GM21367 (cell line): ENCODE results near the gene GPR17.

Experiments used
- ATAC-seq: cut with Tn5 transposase; IDR thresholded peaks from one replicate; pipeline ENCODE4 v1.9.1; 2021; ENCODE audit not compliant: unreplicated experiment

Gene GPR17

DNA sequence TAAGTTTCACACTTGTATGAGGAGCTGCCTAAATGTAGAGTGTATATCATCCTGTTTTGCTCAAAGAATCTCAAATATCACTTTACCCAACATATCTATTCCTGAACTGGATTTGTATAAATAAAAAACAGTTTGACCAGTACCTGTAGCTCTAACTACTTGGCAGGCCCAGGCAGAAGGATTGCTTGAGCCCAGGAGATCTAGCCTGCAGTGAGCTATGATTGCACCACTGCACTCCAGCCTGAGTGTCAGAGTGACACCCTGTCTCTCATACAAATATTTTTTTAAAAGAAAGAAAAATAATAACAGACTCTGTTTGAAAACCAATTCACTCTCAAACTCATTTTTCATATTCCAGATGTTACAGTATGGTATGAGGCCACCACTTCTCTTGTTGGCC is 37.1 kb downstream of the GPR17 start:
- ATAC-seq = no peak

DNA sequence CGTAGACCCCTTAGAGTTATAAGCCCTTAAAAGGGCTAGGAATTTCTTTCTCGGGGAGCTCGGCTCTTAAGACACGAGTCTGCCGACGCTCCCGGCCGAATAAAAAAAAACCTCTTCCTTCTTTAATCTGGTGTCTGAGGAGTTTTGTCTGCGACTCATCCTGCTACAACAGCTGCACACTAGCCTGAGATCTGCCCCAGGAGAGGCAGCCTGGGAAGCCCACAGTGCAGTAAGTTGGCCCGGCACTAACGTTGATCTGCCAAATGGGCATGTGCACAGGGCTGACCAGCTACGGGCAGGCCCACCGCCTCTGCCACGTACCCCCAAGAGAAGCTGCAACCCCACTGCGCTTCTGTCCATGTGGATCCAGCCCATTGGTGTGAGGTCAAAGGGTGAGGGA is 37.8 kb downstream of the GPR17 start:
- no peak for ATAC-seq

DNA sequence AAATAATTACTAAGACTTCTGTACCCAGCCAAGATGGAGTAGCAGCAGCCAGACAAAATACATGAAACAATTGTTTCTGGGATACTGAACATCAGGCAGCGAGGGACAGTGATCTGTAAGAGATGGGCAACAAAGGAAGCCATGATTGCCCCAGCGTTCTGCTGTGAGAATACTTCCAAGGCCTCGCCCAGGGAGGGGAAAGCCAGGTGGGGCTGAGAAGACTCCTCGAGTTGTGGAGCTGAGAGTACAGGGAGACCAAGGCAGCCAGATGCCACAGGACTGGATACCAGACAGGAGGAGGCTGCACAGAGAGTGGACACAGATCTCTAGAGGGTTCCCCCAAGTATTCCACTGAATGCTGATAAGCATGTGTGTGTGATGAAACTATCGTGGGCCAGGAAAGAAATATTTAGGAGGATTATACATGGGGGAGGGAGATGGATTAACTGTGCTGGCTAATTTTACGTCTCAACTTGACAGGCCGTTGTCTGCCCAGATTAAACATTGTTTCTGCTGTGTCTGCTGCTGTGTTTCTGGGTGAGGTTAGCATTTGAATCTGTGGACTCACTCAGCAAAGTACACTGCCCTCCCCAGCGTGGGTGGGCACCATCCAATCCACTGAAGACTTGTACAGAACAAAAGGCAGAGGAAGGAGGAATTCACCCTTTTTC is 39.6 kb downstream of the GPR17 start:
- ATAC-seq = no peak

DNA sequence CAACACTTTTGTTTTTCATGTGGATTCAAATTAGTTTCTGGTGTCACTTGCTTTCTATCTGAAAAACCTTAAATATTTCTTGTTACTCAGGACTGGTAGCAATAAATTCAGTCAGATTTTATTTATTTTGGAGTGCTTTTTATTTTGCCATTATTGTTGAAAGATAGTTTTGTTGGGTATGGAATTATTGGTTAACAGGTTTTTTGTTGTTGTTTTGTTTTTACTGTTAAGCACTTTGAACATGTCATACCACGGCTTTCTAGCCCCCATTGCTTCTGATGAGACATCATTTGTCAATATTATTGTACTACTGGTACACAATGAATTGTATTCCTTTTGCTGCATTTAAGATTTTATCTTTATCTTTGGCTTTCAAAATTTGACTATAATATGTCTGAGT is 42.5 kb downstream of the GPR17 start:
- ATAC-seq = no peak

DNA sequence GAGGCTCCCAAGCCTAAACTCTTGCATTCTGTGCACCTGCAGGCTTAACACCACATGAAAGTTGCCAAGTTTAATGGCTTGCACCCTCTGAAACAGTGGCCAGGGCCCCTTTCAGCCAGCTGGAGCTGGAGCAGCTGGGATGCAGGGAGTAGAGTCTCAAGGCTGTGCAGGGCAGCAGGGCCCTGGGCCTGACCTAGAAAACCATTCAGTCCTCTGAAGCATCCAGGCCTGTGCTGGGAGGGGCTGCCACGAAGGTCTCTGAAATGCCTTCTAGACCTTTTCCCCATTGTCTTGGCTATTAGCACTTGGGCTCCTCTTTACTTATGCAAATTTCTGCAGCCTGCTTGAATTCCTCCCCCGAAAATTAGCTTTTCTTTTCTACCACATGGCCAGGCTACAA is 44.7 kb downstream of the GPR17 start:
- ATAC-seq = no peak

DNA sequence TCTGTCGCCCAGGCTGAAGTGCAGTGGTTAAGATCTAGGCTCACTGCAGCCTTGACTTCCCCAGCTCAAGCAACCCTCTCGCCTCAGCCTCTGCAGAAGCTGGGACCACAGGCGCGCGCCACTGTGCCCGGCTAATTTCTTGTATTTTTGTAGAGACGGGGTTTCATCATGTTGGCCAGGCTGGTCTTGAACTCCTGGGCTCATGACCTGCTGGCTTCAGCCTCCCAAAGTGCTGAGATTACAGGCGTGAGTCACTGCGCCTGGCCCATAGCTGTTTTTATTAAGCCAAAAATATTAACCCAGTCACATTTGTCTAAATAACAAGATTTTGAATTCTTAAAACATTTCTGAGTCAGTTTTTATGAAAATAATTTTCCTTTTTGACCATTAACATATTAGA is 49.0 kb downstream of the GPR17 start:
- no peak for ATAC-seq

DNA sequence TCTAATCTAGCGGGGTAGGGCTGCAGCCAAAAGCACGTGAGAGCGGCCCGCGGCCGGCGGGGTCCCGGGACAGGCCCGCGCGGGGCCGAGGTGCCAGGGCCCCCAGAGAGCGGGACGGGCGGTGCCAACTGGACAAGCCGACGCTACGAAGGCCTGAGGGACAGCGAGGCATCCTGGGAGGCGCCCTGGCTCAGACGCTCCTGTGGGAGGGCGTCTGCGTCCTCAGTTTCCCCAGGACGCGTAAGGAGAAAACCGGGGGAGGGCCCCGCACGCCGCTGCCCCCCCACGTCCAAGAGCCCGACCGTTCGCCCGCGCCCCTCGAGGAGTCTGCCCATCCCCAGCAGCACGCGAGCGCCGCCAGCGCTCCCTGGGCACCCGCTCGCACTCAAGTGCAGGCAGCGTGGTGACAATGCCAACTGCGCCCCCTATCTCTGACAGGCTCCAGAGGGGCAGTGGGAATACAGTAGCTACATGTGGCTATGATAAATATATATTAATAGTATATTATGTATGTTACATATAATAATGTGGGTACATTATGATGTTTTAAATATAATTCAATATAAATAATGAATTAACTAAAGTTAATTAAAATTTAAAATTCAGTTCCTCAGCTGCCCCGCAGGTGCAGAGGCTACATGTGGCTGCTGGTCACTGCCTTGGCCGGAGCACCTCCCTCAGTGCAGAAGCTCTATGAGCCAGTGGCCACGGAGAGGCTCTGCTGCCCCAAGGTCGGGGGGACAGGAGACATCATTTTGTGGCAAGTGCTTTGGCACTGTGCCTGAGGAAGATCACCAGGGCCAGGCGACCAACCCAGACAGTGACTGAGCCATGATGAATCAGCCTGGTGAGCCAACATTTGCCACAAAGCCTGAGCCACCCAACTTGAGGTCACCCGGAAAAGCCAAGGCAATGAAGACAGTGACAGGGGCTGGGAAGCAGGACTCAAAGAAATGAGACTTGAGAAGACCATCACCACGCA is 49.8 kb downstream of the GPR17 start:
- no peak for ATAC-seq

DNA sequence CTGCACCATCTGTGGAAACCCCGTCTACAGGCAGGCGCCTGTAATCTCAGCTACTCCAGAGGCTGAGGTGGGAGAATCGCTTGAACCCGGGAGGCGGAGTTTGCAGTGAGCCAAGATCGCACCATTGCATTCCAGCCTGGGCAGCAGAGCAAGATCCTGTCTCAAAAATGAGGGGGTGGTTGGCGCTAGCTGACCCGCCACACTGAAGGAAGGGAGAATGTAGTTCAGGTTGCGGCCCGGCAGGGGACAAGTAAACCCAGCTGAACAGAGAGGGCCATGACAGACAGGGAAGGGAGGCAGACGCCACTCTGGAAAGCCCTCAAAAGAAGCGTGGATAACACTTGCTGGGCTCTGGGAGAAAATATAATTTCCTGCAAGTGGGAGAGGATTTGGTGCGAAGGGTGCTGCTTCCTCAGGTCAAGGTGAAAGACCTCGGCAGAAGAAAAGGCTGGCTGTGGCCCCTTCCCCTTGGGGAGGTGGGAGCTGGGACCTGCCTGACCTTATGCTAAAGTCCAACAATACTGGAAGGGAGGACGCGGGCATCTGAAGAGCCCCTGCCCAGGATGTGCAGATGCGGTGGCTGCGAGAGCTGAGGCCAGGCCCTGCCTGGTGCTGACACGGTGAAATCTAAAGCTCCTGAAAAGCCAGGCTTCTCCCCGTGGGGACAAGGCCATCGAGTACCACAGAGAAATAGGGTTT is 51.7 kb downstream of the GPR17 start:
- ATAC-seq = no peak

DNA sequence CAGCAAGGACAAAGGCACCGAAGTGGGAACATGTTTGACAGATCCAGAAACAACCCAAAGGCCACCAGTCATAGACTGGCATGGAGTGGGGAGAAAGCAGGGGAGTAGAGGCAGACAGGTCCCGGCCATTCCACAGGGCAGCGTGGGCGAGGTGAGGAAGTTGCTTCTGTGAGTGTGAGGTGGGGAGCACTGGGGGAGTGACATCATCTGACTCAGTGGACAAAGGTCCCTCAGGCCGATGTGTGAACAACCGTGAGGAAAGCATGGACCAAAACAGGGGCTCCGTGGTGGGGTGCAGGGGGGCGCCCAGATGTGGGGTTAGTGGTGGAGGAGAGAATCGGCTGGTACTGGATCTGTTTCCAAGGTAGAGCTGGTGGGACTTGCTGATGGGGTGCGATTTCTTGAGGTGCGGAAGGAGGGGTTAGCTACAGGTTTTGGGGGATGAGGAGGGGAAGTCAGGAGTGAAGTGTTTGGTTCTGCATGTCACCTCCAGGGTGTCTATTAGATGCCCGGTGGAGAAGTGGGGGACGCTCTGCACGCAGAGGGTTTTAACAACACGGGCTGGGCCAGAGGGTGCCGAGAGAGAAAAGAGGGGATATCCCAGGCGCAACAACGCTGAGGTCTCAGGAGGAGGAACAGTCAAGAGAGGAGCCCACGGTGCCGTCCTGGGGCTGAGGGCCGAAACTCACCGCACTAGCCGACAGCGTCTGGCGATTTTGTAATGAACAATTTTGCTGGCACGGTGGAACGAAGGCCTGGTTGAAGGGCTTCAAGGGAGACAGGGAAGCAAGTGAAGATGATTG is 52.8 kb downstream of the GPR17 start:
- no peak for ATAC-seq

DNA sequence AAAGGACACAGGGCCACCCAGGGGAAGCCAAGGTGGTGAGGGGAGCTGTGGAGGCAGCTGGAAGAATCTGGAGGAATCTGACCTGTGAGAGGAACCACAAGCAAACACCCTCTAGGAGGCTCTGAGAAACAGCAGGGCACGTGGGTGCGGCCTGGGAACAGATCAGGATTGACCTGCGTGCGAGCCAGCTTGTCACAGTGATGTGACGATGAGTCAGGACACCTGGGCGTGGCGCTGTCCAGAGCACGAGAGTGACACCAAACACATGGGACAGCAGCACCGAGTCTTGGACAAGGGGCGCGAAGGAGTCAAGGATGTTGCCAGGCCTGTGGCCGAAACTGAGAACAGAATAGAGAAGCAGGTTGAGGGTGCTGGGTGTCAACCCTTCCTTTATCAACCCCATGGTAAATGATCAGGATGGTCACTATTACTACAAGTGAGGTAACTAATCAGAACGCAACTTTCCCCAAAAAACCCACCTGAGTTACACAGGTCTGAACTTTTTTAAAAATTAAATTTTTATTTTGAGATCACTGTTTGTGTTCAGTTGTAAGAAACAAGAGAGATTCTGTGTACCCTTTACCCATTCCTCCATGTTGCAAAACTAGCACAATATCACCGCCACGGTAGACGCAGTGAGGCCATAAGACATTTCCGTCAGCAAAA is 54.7 kb downstream of the GPR17 start:
- ATAC-seq = peak; percentile 65

DNA sequence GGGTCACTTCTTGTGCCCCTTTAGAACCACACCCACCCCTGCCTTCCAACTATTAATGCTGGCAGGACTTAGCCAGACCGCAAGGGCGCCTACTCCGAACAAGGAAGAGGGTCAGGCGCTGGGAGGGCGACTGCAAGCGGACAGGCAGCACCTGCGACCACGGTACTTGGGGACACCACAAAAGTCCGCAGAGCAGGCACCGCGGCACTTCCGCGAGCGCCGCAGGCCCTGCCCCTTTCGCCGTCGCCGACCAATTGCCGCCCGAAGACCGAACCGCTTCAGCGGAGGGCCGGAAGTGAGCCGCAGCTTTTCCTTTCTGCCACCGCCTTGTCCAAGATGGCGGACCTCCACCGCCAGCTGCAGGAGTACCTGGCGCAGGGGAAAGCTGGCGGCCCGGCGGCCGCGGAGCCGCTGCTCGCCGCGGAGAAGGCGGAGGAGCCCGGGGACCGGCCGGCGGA is 55.3 kb downstream of the GPR17 start, which contains the start of gene SFT2D3:
TSS of gene SFT2D3 (plus strand) at position 305 of the 458 bp plus-strand sequence. CDS start at position 337, 32 bp downstream.
- peak; percentile 53 for ATAC-seq

DNA sequence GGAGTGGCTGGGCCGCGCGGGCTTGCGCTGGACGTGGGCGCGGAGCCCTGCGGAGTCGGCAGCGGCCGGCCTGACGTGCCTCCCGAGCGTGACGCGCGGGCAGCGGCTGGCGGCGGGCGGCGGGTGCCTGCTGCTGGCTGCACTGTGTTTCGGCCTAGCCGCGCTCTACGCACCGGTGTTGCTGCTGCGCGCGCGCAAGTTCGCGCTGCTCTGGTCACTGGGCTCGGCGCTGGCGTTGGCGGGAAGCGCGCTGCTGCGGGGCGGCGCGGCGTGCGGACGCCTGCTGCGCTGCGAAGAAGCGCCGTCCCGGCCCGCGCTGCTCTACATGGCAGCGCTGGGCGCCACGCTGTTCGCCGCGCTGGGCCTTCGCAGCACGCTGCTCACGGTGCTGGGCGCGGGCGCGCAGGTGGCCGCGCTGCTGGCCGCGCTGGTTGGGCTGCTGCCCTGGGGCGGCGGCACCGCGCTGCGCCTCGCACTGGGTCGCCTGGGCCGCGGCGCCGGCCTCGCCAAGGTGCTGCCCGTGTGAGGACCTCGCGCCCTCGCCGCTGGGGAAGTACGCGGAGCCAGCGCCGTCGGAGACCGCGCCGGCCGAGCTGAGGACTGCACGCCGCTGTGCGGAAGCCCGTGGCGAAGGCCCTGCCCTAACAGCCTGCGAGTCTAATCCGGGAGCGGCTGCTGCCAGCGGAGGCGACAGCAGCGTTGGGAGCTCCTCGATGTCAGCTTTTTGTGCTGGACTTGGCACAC is 55.9 kb downstream of the GPR17 start:
- peak; percentile 38 for ATAC-seq
